ES-I3 (cell line): ENCODE data around the gene ABL2.

Experiments used
- H3K36me3 ChIP-seq: 2 replicates; pipeline ENCODE4 v1.6.1; 2013; ENCODE audit warnings: mild to moderate bottlenecking, low read length, control low read depth, moderate library complexity; ENCODE audit not compliant: insufficient read depth
- H3K4me1 ChIP-seq: 2 replicates; pipeline ENCODE4 v1.6.1; 2013; ENCODE audit warnings: mild to moderate bottlenecking, control low read depth, low read length; ENCODE audit not compliant: insufficient read depth
- H3K9ac ChIP-seq: 2 replicates; pipeline ENCODE4 v1.6.1; 2013; ENCODE audit warnings: low read depth, mild to moderate bottlenecking, low read length, moderate library complexity
- H3K9me3 ChIP-seq: 2 replicates; pipeline ENCODE4 v1.6.1; 2013; ENCODE audit warnings: mild to moderate bottlenecking, low read length, moderate library complexity; ENCODE audit not compliant: control insufficient read depth, insufficient read depth

Gene ABL2

GRCh38 chr1:179124873-179125272 lies 104.6 kb downstream of the ABL2 start:
- Histone ChIP-seq H3K9me3 (no peaks in the 10 kb centered on the region), H3K36me3 (no peaks in the 10 kb centered on the region), H3K4me1 (0 out of 2 replicates have a peak, but pooled peaks cover 3% of the 10 kb centered on the region), H3K9ac (no peak overlapping the region)

- Histone ChIP-seq H3K4me1 (0 out of 2 replicates have a peak, but pooled peaks cover 3% of the 10 kb centered on the region), H3K9ac (no peak overlapping the region), H3K9me3 (no peaks in the 10 kb centered on the region), H3K36me3 (no peaks in the 10 kb centered on the region)
Observed at GRCh38 chr1:179121159-179121938, 108.1 kb downstream of the ABL2 start.

GRCh38 chr1:179120736-179121135 lies 108.7 kb downstream of the ABL2 start:
- H3K9ac ChIP-seq: no peak overlapping the region
- H3K36me3 ChIP-seq: no peaks in the 10 kb centered on the region

GRCh38 chr1:179119513-179119912 lies 110.0 kb downstream of the ABL2 start:
- 0 out of 2 replicates have a peak, but pooled peaks cover 3% of the 10 kb centered on the region for H3K4me1 ChIP-seq
- H3K36me3 ChIP-seq: no peaks in the 10 kb centered on the region
- H3K9me3 ChIP-seq: no peaks in the 10 kb centered on the region
- H3K9ac ChIP-seq: no peak overlapping the region

More at GRCh38 chr1:179120736-179121135, 108.7 kb downstream of the ABL2 start:
- H3K9me3 ChIP-seq: no peaks in the 10 kb centered on the region
- H3K4me1 ChIP-seq: 0 out of 2 replicates have a peak, but pooled peaks cover 3% of the 10 kb centered on the region

- Histone ChIP-seq H3K36me3 (peaks cover 6% of the 10 kb centered on the region), H3K4me1 (no peaks in the 10 kb centered on the region), H3K9ac (no peak overlapping the region)
Observed at GRCh38 chr1:179115181-179115580, 114.3 kb downstream of the ABL2 start.

GRCh38 chr1:179108644-179109043 lies 120.8 kb downstream of the ABL2 start:
- Histone ChIP-seq H3K9ac (no peak overlapping the region), H3K4me1 (no peaks in the 10 kb centered on the region), H3K9me3 (no peaks in the 10 kb centered on the region), H3K36me3 (peaks cover 19% of the 10 kb centered on the region)

More at GRCh38 chr1:179115181-179115580, 114.3 kb downstream of the ABL2 start:
- no peaks in the 10 kb centered on the region for H3K9me3 ChIP-seq

GRCh38 chr1:179107706-179108629 lies 121.5 kb downstream of the ABL2 start:
- Histone ChIP-seq H3K9me3 (no peaks in the 10 kb centered on the region), H3K36me3 (peaks cover 19% of the 10 kb centered on the region), H3K9ac (no peak overlapping the region), H3K4me1 (no peaks in the 10 kb centered on the region)

- no peaks in the 10 kb centered on the region for H3K4me1 ChIP-seq
- H3K9ac ChIP-seq: no peak overlapping the region
- H3K9me3 ChIP-seq: no peaks in the 10 kb centered on the region
- peaks cover 16% of the 10 kb centered on the region; the same call in 1 of the 2 replicates for H3K36me3 ChIP-seq
Observed at GRCh38 chr1:179105393-179105792, 124.1 kb downstream of the ABL2 start.

- H3K9me3 ChIP-seq: no peaks in the 10 kb centered on the region
- no peaks in the 10 kb centered on the region for H3K4me1 ChIP-seq
- H3K36me3 ChIP-seq: peaks cover 13% of the 10 kb centered on the region; the same call in 1 of the 2 replicates
- H3K9ac ChIP-seq: no peak overlapping the region
Observed at GRCh38 chr1:179104611-179105250, 124.7 kb downstream of the ABL2 start.

GRCh38 chr1:179103999-179104398 lies 125.5 kb downstream of the ABL2 start:
- Histone ChIP-seq H3K36me3 (peaks cover 7% of the 10 kb centered on the region; the same call in 1 of the 2 replicates), H3K4me1 (no peaks in the 10 kb centered on the region), H3K9me3 (no peaks in the 10 kb centered on the region), H3K9ac (no peak overlapping the region)

- Histone ChIP-seq H3K9ac (no peak overlapping the region), H3K4me1 (no peaks in the 10 kb centered on the region), H3K36me3 (peaks cover 8% of the 10 kb centered on the region; the same call in 1 of the 2 replicates), H3K9me3 (no peaks in the 10 kb centered on the region)
Observed at GRCh38 chr1:179101566-179101965, 127.9 kb downstream of the ABL2 start.

- no peaks in the 10 kb centered on the region for H3K9me3 ChIP-seq
- H3K9ac ChIP-seq: no peak overlapping the region
- H3K36me3 ChIP-seq: peaks cover 8% of the 10 kb centered on the region; the same call in 1 of the 2 replicates
- H3K4me1 ChIP-seq: no peaks in the 10 kb centered on the region
Observed at GRCh38 chr1:179099891-179100290, 129.6 kb downstream of the ABL2 start.

GRCh38 chr1:179095924-179096323 lies 133.6 kb downstream of the ABL2 start:
- H3K4me1 ChIP-seq: no peaks in the 10 kb centered on the region
- H3K36me3 ChIP-seq: peaks cover 8% of the 10 kb centered on the region; the same call in 1 of the 2 replicates
- H3K9ac ChIP-seq: no peak overlapping the region
- H3K9me3 ChIP-seq: no peaks in the 10 kb centered on the region

- H3K4me1 ChIP-seq: no peaks in the 10 kb centered on the region
- H3K9ac ChIP-seq: no peak overlapping the region
- H3K36me3 ChIP-seq: peaks cover 8% of the 10 kb centered on the region; the same call in 1 of the 2 replicates
- no peaks in the 10 kb centered on the region for H3K9me3 ChIP-seq
Observed at GRCh38 chr1:179095377-179095776, 134.1 kb downstream of the ABL2 start.
